WERI-Rb-1 (cell line): ENCODE measurements around the gene CBX1.

Source experiments
- DNase-seq: peaks from one replicate; pipeline ENCODE4 v3.0.0-alpha.2; 2020
- H3K27ac ChIP-seq: fragments of 250-450 bp; sonication (Bioruptor Pico); 2 replicates; pipeline ENCODE4 v1.5.1; 2020; ENCODE audit warnings: mild to moderate bottlenecking, moderate library complexity
- H3K27me3 ChIP-seq: fragments of 250-450 bp; sonication (Bioruptor Pico); 2 replicates; pipeline ENCODE4 v1.5.1; 2021; ENCODE audit warnings: mild to moderate bottlenecking, low read depth, moderate library complexity; ENCODE audit not compliant: insufficient read depth, severe bottlenecking
- H3K36me3 ChIP-seq: fragments of 250-450 bp; sonication (Bioruptor Pico); 2 replicates; pipeline ENCODE4 v1.5.1; 2020; ENCODE audit warnings: mild to moderate bottlenecking, moderate library complexity
- H3K4me3 ChIP-seq: 2 replicates; pipeline ENCODE4 v1.5.1; 2011; ENCODE audit warnings: low read depth, mild to moderate bottlenecking, control low read depth, low read length
- H3K9me3 ChIP-seq: fragments of 250-450 bp; sonication (Bioruptor Pico); 2 replicates; pipeline ENCODE4 v1.5.1; 2021; ENCODE audit warnings: mild to moderate bottlenecking, moderate library complexity; ENCODE audit not compliant: severe bottlenecking
- TF ChIP-seq, protein P1 (sequence below): IDR thresholded peaks from 2 replicates; pipeline ENCODE4 v1.5.1; 2011; ENCODE audit warnings: low read depth, mild to moderate bottlenecking, control low read depth, inconsistent platforms, low read length

The CBX1 gene

DNA sequence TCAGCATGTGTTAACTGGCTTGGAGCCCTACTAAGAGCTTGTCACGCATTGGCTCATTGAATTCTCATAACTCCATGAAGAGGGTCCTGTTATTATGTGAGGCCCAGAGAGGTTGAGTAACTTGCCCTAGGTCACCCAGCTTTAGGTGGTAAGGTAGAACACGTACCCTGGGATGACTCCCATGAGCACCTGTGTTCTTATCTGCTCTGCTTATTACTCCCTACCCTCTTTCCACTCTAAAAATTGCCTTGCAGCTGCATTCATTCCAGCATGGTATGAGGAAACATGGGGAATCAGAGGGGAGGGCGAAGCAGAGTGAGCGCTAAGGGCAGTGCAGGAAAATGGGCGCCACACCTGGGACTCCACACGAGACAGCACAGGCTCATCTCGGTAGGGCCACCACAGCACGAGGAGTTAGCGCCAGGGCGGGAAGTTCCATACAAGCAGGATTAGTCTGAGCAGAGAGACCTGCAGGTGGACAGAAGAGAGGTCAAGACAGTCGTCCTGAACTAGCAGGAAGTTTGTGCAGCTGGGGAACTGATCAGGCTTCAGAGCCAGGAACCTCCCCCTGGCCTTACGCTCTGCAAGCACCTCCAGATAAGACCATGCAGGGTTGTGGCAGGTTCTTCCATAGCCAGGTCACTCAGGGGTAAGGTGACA is 73.8 kb downstream of the CBX1 start:
- H3K27me3 ChIP-seq, result peaks cover 5% of the 10 kb centered on the region
- no peak for DNase-seq
- H3K36me3 ChIP-seq, result no peaks in the 10 kb centered on the region
- no peak overlapping the region for H3K4me3 ChIP-seq
- no peak overlapping the region for H3K27ac ChIP-seq
- H3K9me3 ChIP-seq, result no peaks in the 10 kb centered on the region
- TF ChIP-seq, protein P1, sequence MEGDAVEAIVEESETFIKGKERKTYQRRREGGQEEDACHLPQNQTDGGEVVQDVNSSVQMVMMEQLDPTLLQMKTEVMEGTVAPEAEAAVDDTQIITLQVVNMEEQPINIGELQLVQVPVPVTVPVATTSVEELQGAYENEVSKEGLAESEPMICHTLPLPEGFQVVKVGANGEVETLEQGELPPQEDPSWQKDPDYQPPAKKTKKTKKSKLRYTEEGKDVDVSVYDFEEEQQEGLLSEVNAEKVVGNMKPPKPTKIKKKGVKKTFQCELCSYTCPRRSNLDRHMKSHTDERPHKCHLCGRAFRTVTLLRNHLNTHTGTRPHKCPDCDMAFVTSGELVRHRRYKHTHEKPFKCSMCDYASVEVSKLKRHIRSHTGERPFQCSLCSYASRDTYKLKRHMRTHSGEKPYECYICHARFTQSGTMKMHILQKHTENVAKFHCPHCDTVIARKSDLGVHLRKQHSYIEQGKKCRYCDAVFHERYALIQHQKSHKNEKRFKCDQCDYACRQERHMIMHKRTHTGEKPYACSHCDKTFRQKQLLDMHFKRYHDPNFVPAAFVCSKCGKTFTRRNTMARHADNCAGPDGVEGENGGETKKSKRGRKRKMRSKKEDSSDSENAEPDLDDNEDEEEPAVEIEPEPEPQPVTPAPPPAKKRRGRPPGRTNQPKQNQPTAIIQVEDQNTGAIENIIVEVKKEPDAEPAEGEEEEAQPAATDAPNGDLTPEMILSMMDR, result no peak

GRCh38 chr17:48026502-48027321 is 74.6 kb downstream of the CBX1 start:
- H3K27me3 ChIP-seq, result peaks cover 5% of the 10 kb centered on the region
- no peak overlapping the region for H3K4me3 ChIP-seq
- H3K9me3 ChIP-seq, result no peaks in the 10 kb centered on the region
- TF ChIP-seq, protein P1, result peak; percentile 99
- no peak overlapping the region for H3K27ac ChIP-seq
- DNase-seq, result peak; percentile 96
- H3K36me3 ChIP-seq, result no peaks in the 10 kb centered on the region

DNA sequence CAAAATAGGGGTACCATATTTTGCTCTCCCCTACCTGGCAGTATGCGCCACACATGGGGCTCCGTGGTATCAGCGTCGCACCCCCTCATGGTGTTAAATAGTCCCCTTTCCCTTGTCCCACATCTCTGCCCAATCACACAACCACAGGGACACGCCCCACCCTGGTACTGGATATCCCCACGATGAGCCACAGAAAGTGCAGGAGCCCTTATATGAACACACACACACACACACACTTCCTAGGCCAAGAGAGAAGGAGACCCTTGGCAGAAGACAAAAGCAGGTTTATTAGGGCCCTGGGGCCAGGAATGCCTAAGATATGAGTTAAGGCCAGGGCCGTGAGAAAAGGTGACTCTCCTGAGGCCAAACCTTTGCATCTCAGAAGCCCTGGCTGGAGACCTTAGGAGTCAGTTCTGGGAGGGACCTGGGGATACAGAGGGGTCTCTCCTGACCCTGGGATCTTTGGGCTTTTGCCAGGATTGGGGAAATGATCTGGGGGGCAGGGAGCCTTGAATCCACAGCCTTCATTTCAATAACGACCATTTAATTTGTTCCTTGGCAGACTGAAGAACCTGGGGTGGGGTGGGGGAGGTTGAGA is 75.3 kb downstream of the CBX1 start:
- DNase-seq, result no peak
- Histone ChIP-seq H3K4me3 (peak overlapping the region; percentile 57; the same call in 1 of the 2 replicates), H3K27ac (no peak overlapping the region), H3K27me3 (peaks cover 5% of the 10 kb centered on the region), H3K9me3 (no peaks in the 10 kb centered on the region), H3K36me3 (no peaks in the 10 kb centered on the region)
- TF ChIP-seq, protein P1, result no peak

DNA sequence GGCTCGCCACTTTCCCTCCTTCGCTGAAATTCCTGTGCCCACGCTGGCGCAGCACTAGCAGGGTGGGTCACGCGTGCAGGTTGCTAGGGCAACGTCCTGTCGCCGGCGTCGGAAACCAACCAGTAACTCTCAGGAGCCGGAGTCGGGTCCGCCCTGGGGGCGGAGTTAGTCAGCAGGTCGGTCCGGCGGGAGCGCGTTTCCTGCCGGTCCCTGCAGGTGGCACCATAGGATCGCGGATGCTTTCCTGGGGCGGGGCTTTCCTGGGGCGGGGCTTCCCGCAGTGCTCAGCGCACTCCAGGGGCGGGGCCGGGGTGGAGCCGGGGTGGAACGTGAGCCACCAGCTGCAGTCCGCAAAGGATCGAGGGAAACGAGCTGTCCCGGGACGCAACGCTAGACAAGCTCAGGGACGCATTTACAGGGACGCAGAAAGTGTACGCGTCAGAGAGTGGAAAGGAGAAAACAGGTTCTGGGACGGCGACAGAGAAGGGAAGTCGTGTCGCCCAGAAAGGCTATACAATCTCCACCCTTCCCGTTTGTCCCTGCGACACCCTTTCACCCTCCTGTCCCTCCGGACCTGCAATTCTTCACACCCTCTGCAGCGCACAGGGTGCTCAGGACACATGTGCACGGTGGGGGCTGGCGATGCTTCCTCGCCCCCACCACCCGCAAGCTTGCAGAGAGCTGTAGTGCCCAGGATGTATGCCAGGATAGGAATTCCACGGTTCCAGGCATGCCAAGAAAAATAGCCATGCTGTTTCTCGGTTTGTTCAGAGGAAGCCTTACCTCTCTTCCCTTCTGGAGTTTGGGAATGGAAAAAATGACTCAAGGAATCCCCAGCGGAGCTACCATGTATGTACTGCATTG is 76.0 kb downstream of the CBX1 start:
- no peaks in the 10 kb centered on the region for H3K36me3 ChIP-seq
- TF ChIP-seq, protein P1, result peak; percentile 89
- no peaks in the 10 kb centered on the region for H3K9me3 ChIP-seq
- H3K27ac ChIP-seq, result no peak overlapping the region
- peak; percentile 98 for DNase-seq
- H3K27me3 ChIP-seq, result peaks cover 5% of the 10 kb centered on the region
- H3K4me3 ChIP-seq, result peak overlapping the region; percentile 57

- DNase-seq, result peak; percentile 25
- Histone ChIP-seq H3K36me3 (no peaks in the 10 kb centered on the region), H3K27ac (no peak overlapping the region), H3K27me3 (peaks cover 5% of the 10 kb centered on the region), H3K4me3 (peak overlapping the region; percentile 46), H3K9me3 (no peaks in the 10 kb centered on the region)
- TF ChIP-seq, protein P1, result no peak
Measured at GRCh38 chr17:48024149-48025039, 76.9 kb downstream of the CBX1 start.
